Lung (tissue), 12 donors: Measurements from ENCODE around the gene EML5. TPM values are rescaled to one million over a fixed set of nuclear protein-coding genes. Genes with fewer than 3 reads are reported as not detected.
A peak's percentile ranks its signal among the peaks of the same experiment; 100 is the strongest.

Source experiments
- ATAC-seq: fragments of 200-7000 bp; cut with Tn5 transposase; one replicate; pipeline ENCODE4 v1.9.1; 2020; ENCODE audit warnings: moderate number of reproducible peaks; ENCODE audit not compliant: insufficient read depth, low FRiP score
- DNase-seq, 3 donors: peaks; one replicate each; pipeline ENCODE4 v3.0.0-alpha.2; 2013 to 2017
- H3K27ac ChIP-seq, 2 donors: one replicate each; pipeline ENCODE4 v1.5.1; 2013; ENCODE audit warnings: mild to moderate bottlenecking in 2 of 2, moderate library complexity in 2 of 2, control low read depth in 1 of 2, inconsistent platforms in 1 of 2, low read depth in 1 of 2, low read length in 1 of 2
- H3K27me3 ChIP-seq, 3 donors: one replicate each; pipeline ENCODE4 v1.5.1; 2013; ENCODE audit warnings: low read length in 2 of 3; ENCODE audit not compliant: control insufficient read depth in 3 of 3, insufficient read depth in 3 of 3
- H3K36me3 ChIP-seq, 4 donors: one replicate each; pipeline ENCODE4 v1.5.1; 2013; ENCODE audit warnings: low read length in 4 of 4, mild to moderate bottlenecking in 1 of 4, moderate library complexity in 1 of 4; ENCODE audit not compliant: control insufficient read depth in 4 of 4, insufficient read depth in 4 of 4
- H3K4me1 ChIP-seq, 5 donors: one replicate each; pipeline ENCODE4 v1.5.1; 2013; ENCODE audit warnings: low read length in 5 of 5, mild to moderate bottlenecking in 2 of 5, moderate library complexity in 1 of 5; ENCODE audit not compliant: control insufficient read depth in 5 of 5, insufficient read depth in 5 of 5
- H3K4me3 ChIP-seq: one replicate; pipeline ENCODE4 v1.5.1; 2013; ENCODE audit warnings: mild to moderate bottlenecking, control low read depth, moderate library complexity
- H3K9ac ChIP-seq, 2 donors: one replicate each; pipeline ENCODE4 v1.5.1; 2013; ENCODE audit warnings: low read length in 2 of 2, control low read depth in 1 of 2; ENCODE audit not compliant: insufficient read depth in 1 of 2
- H3K9me3 ChIP-seq, 4 donors: one replicate each; pipeline ENCODE4 v1.5.1; 2013; ENCODE audit warnings: low read length in 3 of 4, mild to moderate bottlenecking in 1 of 4, moderate library complexity in 1 of 4; ENCODE audit not compliant: control insufficient read depth in 4 of 4, insufficient read depth in 3 of 4
- CTCF ChIP-seq: IDR thresholded peaks from 2 replicates; pipeline ENCODE4 v1.5.1; 2012; ENCODE audit warnings: mild to moderate bottlenecking; ENCODE audit errors: control extremely low read depth, extremely low read depth
- WGBS, 2 donors: extraction: QIAGEN DNeasy Blood & Tissue Kit; methylation state at CpG; one replicate each; pipeline ENCODE4 v1.1.7; 2013; 5-methylcytosine and 5-hydroxymethylcytosine counted together
- polyA plus RNA-seq, 2 donors: library from polyadenylated mRNA; stranded (reverse); fragments of 200-250 nt; gene quantifications; one replicate each; pipeline ENCODE4 v1.2.1, GENCODE V29; 2013
- total RNA-seq, 2 donors: library from RNA; depleted of rRNA in 1 of 2; stranded (reverse); fragments of >200 nt in 1 of 2; gene quantifications; one replicate each; pipeline ENCODE4 v1.2.1, GENCODE V29; 2014 to 2021
- donor health status: control.
- donor health status: control.
- donor health status: Bipolar disorder and iron deficiency.
- donor health status: healthy.
- donor health status: DM: yes; HTN: yes; CAD: no.

The EML5 gene
- total and polyA plus RNA-seq, 4 donors: 0.31 to 10.2 (median 1.2) TPM

GRCh38 chr14:88733121-88733520 lies 59.6 kb downstream of the EML5 start:
- no peak overlapping the region for H3K27ac ChIP-seq
- TF ChIP-seq CTCF: no peak
- H3K27me3 ChIP-seq: no peaks in the 10 kb centered on the region
- 89 to 92% methylated on average over 2 of the region's 2 CpGs for WGBS, 2 donors
- DNase-seq: no peak
- no peak overlapping the region for H3K4me3 ChIP-seq
- H3K36me3 ChIP-seq: no peaks in the 10 kb centered on the region
- no peak overlapping the region for H3K9ac ChIP-seq
- ATAC-seq: no peak
- no peaks in the 10 kb centered on the region for H3K4me1 ChIP-seq
- H3K9me3 ChIP-seq: peaks cover 0 to 4% (median under 1%) of the 10 kb centered on the region in 4 donors

- Histone ChIP-seq H3K36me3 (no peaks in the 10 kb centered on the region), H3K27me3 (peaks cover 0 to 7% (median 0%) of the 10 kb centered on the region in 3 donors), H3K4me3 (no peak overlapping the region), H3K9me3 (peaks cover 0 to 4% (median 0%) of the 10 kb centered on the region in 4 donors), H3K27ac (no peak overlapping the region), H3K4me1 (no peaks in the 10 kb centered on the region), H3K9ac (no peak overlapping the region)
- no peak for ATAC-seq
- DNase-seq: peak in 1 of 3 donors; percentile 1
- TF ChIP-seq CTCF: no peak
Measured at GRCh38 chr14:88729159-88729558, 63.6 kb downstream of the EML5 start.

- no peak overlapping the region for H3K27ac ChIP-seq
- H3K9ac ChIP-seq: no peak overlapping the region
- no peak for DNase-seq
- H3K4me3 ChIP-seq: no peak overlapping the region
- no peak for ATAC-seq
- no peaks in the 10 kb centered on the region for H3K9me3 ChIP-seq
- peaks cover 0 to 7% (median 0%) of the 10 kb centered on the region in 3 donors for H3K27me3 ChIP-seq
- H3K4me1 ChIP-seq: no peaks in the 10 kb centered on the region
- no peaks in the 10 kb centered on the region for H3K36me3 ChIP-seq
- no peak for TF ChIP-seq CTCF
- 80 to 93% methylated on average over 2 to 4 of the region's 4 CpGs for WGBS, 2 donors
Measured at GRCh38 chr14:88727057-88727456, 65.7 kb downstream of the EML5 start.

- no peak for TF ChIP-seq CTCF
- 76 to 91% methylated on average over 2 of the region's 2 CpGs for WGBS, 2 donors
- H3K9ac ChIP-seq: no peak overlapping the region
- no peaks in the 10 kb centered on the region for H3K36me3 ChIP-seq
- DNase-seq (no peak), ATAC-seq (no peak)
- H3K4me3 ChIP-seq: no peak overlapping the region
- no peaks in the 10 kb centered on the region for H3K9me3 ChIP-seq
- no peak overlapping the region for H3K27ac ChIP-seq
- no peaks in the 10 kb centered on the region for H3K4me1 ChIP-seq
- H3K27me3 ChIP-seq: no peaks in the 10 kb centered on the region
Measured at GRCh38 chr14:88710709-88711108, 82.0 kb downstream of the EML5 start.
